ENCODE results near the gene ENTREP3.
"Not testable (repeated sequence)": the region's sequence is repeated elsewhere in the genome, so short reads cannot be mapped to it uniquely, and the experiment has no call there.

Gene ENTREP3

DNA sequence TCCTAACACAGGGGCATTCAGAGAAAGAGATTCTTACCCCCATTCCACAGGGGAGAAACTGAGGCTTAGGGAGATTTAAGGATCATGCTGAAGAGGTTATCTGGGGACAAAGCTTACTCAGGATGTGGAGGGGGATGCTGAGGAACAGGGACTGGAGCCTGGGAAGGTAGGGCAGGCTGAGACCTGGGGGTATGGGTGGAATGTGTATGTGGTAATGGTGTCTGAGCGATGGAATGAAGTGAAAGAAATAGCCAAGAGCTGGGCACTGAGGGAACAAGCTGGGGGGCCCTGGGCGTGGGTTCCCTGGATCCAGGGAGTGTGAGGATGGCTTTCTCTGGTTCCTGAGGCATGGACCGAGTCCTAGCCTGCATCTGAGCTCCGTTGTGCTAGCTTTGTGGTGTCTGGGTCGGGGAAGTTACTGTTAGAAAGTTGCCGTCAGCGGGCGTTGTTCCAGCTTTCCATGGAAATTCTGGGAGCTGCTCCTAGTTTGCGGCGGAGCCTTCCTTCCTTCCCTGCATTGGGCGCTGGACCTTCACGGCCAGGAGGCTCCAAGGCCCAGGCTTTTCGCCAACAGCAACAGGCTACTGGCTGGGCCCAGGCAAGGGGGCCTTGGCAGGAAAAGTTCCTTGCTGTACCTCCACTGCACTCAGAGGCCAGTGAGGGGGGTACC lies 43.8 kb downstream of the ENTREP3 start:
- not testable (repeated sequence) for H3K27ac ChIP-seq (ENCODE audit: low read length); H3K4me2 ChIP-seq (ENCODE audit: low read length); H3K4me3 ChIP-seq (ENCODE audit: low read length); H3K79me2 ChIP-seq (ENCODE audit: low read length); H4K20me1 ChIP-seq (ENCODE audit: insufficient read depth, low read length); H2AFZ ChIP-seq (ENCODE audit: low read depth, low read length); H3K36me3 ChIP-seq (replicated peaks; ENCODE audit: low read depth, low read length); H3K9me3 ChIP-seq (ENCODE audit: insufficient read depth, low read length); H3K9ac ChIP-seq (ENCODE audit: low read length); H3K27me3 ChIP-seq (ENCODE audit: low read depth, low read length)
- peaks cover 23% of the 10 kb centered on the region for H3K4me1 ChIP-seq (ENCODE audit: low read length)

DNA sequence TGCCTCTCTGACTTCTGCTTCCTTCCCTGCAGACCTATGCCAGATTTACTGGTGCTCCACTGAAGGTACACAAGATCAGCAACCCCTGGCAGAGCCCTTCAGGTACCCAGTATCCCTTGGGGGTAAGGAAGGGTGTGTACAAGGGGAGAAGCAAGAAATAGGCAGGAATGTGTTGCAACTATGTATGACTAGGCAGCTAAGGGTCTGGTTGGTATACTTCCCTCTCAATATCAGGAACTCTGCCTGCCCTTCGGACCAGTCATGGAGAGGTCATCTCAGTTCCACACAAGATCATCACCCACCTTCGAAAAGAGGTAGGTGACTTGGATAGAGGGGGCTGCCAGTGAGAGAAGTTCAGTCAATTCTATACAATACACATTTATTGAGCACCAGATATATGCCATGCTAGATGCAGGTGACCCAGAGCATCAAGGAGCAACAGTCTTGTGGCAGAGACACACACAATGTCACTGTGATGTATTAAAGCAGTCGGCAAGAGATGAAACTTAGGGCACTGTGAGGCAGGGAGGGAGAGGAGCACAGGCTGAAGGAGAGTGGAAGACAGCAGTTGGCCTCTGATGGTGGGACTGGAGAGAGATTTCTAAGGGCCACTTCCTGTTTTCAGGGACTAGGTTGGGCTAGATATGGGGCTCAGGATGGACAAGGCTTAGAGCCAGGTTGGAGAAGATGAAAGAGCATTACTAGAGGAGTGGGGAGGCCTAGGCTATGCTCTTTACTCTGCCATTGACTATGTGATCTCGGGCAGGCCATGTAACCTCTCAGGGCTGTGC lies 44.8 kb downstream of the ENTREP3 start:
- no peaks in the 10 kb centered on the region for H3K36me3 ChIP-seq (replicated peaks; ENCODE audit: low read depth, low read length)
- peaks cover 6% of the 10 kb centered on the region for H3K79me2 ChIP-seq (ENCODE audit: low read length)
- H3K4me1 ChIP-seq (ENCODE audit: low read length), result peaks cover 23% of the 10 kb centered on the region
- H3K9me3 ChIP-seq (ENCODE audit: insufficient read depth, low read length), result no peaks in the 10 kb centered on the region
- no peaks in the 10 kb centered on the region for H3K27me3 ChIP-seq (ENCODE audit: low read depth, low read length)
- H2AFZ ChIP-seq (ENCODE audit: low read depth, low read length), result no peak overlapping the region
- no peak overlapping the region for H3K9ac ChIP-seq (ENCODE audit: low read length)
- 0 out of 2 replicates have a peak overlapping the region, but pooled peaks have one; percentile 88 for H3K4me3 ChIP-seq (ENCODE audit: low read length)
- H3K4me2 ChIP-seq (ENCODE audit: low read length), result peak overlapping the region; percentile 86; the same call in 1 of the 2 replicates
- no peak overlapping the region for H3K27ac ChIP-seq (ENCODE audit: low read length)
- H4K20me1 ChIP-seq (ENCODE audit: insufficient read depth, low read length), result no peaks in the 10 kb centered on the region
- no peak for TF ChIP-seq EZH2phosphoT487 (IDR thresholded peaks at IDR 0.05; ENCODE audit: low read depth)
- TF ChIP-seq, protein P1, sequence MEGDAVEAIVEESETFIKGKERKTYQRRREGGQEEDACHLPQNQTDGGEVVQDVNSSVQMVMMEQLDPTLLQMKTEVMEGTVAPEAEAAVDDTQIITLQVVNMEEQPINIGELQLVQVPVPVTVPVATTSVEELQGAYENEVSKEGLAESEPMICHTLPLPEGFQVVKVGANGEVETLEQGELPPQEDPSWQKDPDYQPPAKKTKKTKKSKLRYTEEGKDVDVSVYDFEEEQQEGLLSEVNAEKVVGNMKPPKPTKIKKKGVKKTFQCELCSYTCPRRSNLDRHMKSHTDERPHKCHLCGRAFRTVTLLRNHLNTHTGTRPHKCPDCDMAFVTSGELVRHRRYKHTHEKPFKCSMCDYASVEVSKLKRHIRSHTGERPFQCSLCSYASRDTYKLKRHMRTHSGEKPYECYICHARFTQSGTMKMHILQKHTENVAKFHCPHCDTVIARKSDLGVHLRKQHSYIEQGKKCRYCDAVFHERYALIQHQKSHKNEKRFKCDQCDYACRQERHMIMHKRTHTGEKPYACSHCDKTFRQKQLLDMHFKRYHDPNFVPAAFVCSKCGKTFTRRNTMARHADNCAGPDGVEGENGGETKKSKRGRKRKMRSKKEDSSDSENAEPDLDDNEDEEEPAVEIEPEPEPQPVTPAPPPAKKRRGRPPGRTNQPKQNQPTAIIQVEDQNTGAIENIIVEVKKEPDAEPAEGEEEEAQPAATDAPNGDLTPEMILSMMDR (IDR thresholded peaks at IDR 0.05; ENCODE audit: low read depth, low read length), result no peak

DNA sequence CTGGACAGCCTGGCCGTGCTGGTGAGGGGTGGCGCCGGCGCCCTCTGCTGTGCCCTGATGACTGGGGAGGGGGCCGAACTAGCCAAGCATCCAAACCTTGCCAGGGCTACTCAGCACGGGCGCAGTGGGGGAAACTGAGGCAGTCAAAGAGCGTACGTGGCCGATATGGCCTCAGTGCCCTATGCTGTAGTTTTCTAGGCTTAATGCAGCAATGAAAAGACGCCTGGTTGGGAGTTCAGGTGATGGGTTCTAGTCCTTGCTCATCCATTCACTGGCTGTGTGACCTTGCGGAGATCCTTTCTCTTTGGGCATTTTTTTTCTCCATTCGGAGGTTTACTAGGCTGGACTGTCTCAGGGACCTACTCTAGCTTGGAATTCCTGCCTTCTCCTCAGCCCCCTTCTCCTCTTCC lies 46.0 kb downstream of the ENTREP3 start:
- H2AFZ ChIP-seq (ENCODE audit: low read depth, low read length), result peak overlapping the region; percentile 30; the same call in 1 of the 2 replicates

DNA sequence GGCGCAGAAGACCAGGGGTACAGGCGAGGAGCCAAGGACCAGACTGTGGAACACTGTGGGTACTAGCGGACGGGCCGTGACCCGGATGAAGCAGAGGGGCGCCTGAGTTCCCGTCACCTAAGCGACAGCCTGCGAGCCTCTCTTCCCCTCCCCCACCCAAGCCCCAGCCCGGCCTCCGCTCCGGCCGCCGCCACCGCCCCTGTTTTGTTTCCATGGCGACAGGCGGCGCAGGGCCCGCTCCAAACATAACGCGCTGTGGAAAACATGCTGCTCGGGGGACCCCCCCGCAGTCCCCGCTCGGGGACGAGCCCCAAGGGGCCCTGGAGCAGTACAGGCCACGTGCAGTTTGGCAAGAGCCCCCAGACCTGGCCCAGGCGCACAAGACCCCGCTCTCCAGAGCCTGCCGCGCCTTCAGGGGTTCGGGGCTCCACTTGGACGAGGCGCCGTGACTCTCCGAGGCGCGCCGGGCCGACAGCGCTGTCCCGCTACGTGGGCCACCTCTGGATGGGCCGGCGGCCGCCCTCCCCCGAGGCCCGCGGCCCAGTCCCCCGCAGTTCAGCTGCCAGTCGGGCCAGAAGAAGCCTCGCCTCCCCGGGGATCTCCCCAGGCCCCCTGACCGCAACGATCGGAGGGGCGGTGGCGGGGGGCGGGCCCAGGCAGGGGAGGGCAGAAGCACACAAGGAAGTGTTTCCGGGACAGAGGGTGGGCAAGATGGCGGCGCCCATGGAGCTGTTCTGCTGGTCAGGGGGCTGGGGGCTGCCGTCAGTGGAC lies 46.6 kb downstream of the ENTREP3 start, which contains the start of gene MTX1:
TSS of gene MTX1 (plus strand) at position 155 of the 771 bp plus-strand sequence. CDS start at position 265, 110 bp downstream.
- H2AFZ ChIP-seq (ENCODE audit: low read depth, low read length), result peak within 1 kb of the TSS; percentile 44
- H4K20me1 ChIP-seq (ENCODE audit: insufficient read depth, low read length), result no peaks in the 10 kb centered on the region
- peak within 1 kb of the TSS; percentile 88 for H3K4me3 ChIP-seq (ENCODE audit: low read length)
- no peaks in the 10 kb centered on the region for H3K36me3 ChIP-seq (replicated peaks; ENCODE audit: low read depth, low read length)
- peak within 1 kb of the TSS; percentile 98 for H3K4me2 ChIP-seq (ENCODE audit: low read length)
- no peaks in the 10 kb centered on the region for H3K9me3 ChIP-seq (ENCODE audit: insufficient read depth, low read length)
- no peaks in the 10 kb centered on the region for H3K27me3 ChIP-seq (ENCODE audit: low read depth, low read length)
- H3K27ac ChIP-seq (ENCODE audit: low read length), result peak within 1 kb of the TSS; percentile 79
- TF ChIP-seq, protein P1 (IDR thresholded peaks at IDR 0.05; ENCODE audit: low read depth, low read length), result no peak
- TF ChIP-seq EZH2phosphoT487 (IDR thresholded peaks at IDR 0.05; ENCODE audit: low read depth), result no peak
- peaks cover 23% of the 10 kb centered on the region for H3K4me1 ChIP-seq (ENCODE audit: low read length)
- peaks cover 6% of the 10 kb centered on the region for H3K79me2 ChIP-seq (ENCODE audit: low read length)
- peak within 1 kb of the TSS; percentile 91 for H3K9ac ChIP-seq (ENCODE audit: low read length)

More for the DNA sequence above, 46.0 kb downstream of the ENTREP3 start:
- Histone ChIP-seq H3K9ac (ENCODE audit: low read length) (peak overlapping the region; percentile 91), H3K27ac (ENCODE audit: low read length) (peak overlapping the region; percentile 10; the same call in 1 of the 2 replicates), H3K9me3 (ENCODE audit: insufficient read depth, low read length) (no peaks in the 10 kb centered on the region), H3K4me3 (ENCODE audit: low read length) (peak overlapping the region; percentile 88), H4K20me1 (ENCODE audit: insufficient read depth, low read length) (no peaks in the 10 kb centered on the region), H3K79me2 (ENCODE audit: low read length) (peaks cover 6% of the 10 kb centered on the region), H3K27me3 (ENCODE audit: low read depth, low read length) (no peaks in the 10 kb centered on the region), H3K36me3 (replicated peaks; ENCODE audit: low read depth, low read length) (no peaks in the 10 kb centered on the region), H3K4me1 (ENCODE audit: low read length) (peaks cover 23% of the 10 kb centered on the region), H3K4me2 (ENCODE audit: low read length) (peak overlapping the region; percentile 86)
- TF ChIP-seq, protein P1 (IDR thresholded peaks at IDR 0.05; ENCODE audit: low read depth, low read length), result no peak
- no peak for TF ChIP-seq EZH2phosphoT487 (IDR thresholded peaks at IDR 0.05; ENCODE audit: low read depth)
